K562 (cell line): ENCODE data around the gene GASK1A. TPM values are rescaled to one million over a fixed set of nuclear protein-coding genes. Genes with fewer than 3 reads are reported as not detected.

Experiments used
- ATAC-seq: fragments of 200-7000 bp; cut with Tn5 transposase; 3 replicates; pipeline ENCODE4 v1.9.1; 2020; ENCODE audit warnings: moderate library complexity
- BruUV-seq: library from RNA; stranded (reverse); fragments of 400-500 nt; replicated peaks from 2 replicates; lab custom pipeline; 2021; lab: Mats Ljungman, UMichigan
- CTCF ChIA-PET: fragments of 300-600 bp; formaldehyde crosslinking; extraction: SDS; loops from one replicate; lab custom pipeline; 2021; ENCODE audit warnings: low intra/inter-chr PET ratio; lab: Yijun Ruan, JAX
- POLR2A ChIA-PET: fragments of 300-600, 350-650 bp; sonication (Branson Sonifier 250); formaldehyde crosslinking; extraction: SDS; loops from one replicate; lab custom pipeline; 2021; ENCODE audit warnings: antibody characterized with exemption, inconsistent platforms; lab: Yijun Ruan, JAX
- DNase-seq, 4 experiments: peaks; one replicate each; pipeline versions ENCODE4 v3.0.0 to v3.0.0-alpha.2; 2011 to 2018; ENCODE audit warnings: low spot score in 3 of 4, mixed read lengths in 3 of 4; ENCODE audit errors: extremely low read depth in 1 of 4
- FAIRE-seq: peaks from 2 replicates; lab custom pipeline; 2011; peaks lifted over from hg19 to GRCh38; lab: Jason Lieb, UNC
- H2AFZ ChIP-seq: 2 replicates; pipeline ENCODE4 v1.6.0; 2011; ENCODE audit warnings: low read depth, low read length, control low read depth, inconsistent platforms
- H3K27ac ChIP-seq: fragments of 200-600 bp; 3 replicates; pipeline ENCODE4 v1.8.0; 2011; ENCODE audit warnings: low read depth, mild to moderate bottlenecking, control low read depth, inconsistent platforms, low read length, moderate library complexity, mixed read lengths; ENCODE audit errors: extremely low read depth
- H3K27me3 ChIP-seq, 2 experiments: fragments of 300-600 bp in 1 of 2; 2 replicates in 1 of 2; 3 replicates in 1 of 2; pipeline versions ENCODE4 v1.6.0 to v1.8.0; 2011; ENCODE audit warnings: inconsistent platforms in 2 of 2, low read length in 2 of 2, mild to moderate bottlenecking in 1 of 2, mixed read lengths in 1 of 2, moderate library complexity in 1 of 2; ENCODE audit not compliant: control insufficient read depth in 2 of 2, insufficient read depth in 2 of 2
- H3K36me3 ChIP-seq: fragments of 300-600 bp; 3 replicates; pipeline ENCODE4 v1.8.0; 2011; ENCODE audit warnings: mild to moderate bottlenecking, low read length, inconsistent platforms; ENCODE audit not compliant: control insufficient read depth, insufficient read depth
- H3K4me1 ChIP-seq, 2 experiments: fragments of 200-600 bp in 1 of 2; replicated peaks in 1 of 2; 2 replicates in 1 of 2; 3 replicates in 1 of 2; pipeline versions ENCODE4 v1.5.1 to v1.8.0; 2011; ENCODE audit warnings: inconsistent platforms in 2 of 2, low read length in 2 of 2, mild to moderate bottlenecking in 1 of 2, mixed read lengths in 1 of 2, moderate library complexity in 1 of 2; ENCODE audit not compliant: control insufficient read depth in 2 of 2, insufficient read depth in 2 of 2
- H3K4me2 ChIP-seq: 2 replicates; pipeline ENCODE4 v1.6.1; 2011; ENCODE audit warnings: low read length, control low read depth, inconsistent platforms, mixed read lengths; ENCODE audit not compliant: insufficient read depth
- H3K4me3 ChIP-seq: fragments of 200-600 bp; sonication (generic), shearing (Covaris generic); 2 replicates; pipeline ENCODE4 v1.5.1; 2016; ENCODE audit warnings: control low read depth, inconsistent platforms
- H3K79me2 ChIP-seq: fragments of 200-600 bp; 3 replicates; pipeline ENCODE4 v1.8.0; 2011; ENCODE audit warnings: low read length, inconsistent platforms; ENCODE audit not compliant: control insufficient read depth, insufficient read depth
- H3K9ac ChIP-seq, 2 experiments: 2 replicates each; pipeline versions ENCODE4 v1.6.0 to v1.6.1; 2011; ENCODE audit warnings: low read depth in 2 of 2, low read length in 2 of 2, control low read depth in 1 of 2, inconsistent platforms in 1 of 2, mild to moderate bottlenecking in 1 of 2, mixed read lengths in 1 of 2; ENCODE audit not compliant: insufficient read depth in 1 of 2
- H3K9me1 ChIP-seq: one replicate; pipeline ENCODE4 v1.6.0; 2011; ENCODE audit warnings: inconsistent platforms, mild to moderate bottlenecking, low read length, moderate library complexity; ENCODE audit not compliant: control insufficient read depth, insufficient read depth
- H3K9me3 ChIP-seq: replicated peaks from 2 replicates; pipeline ENCODE4 v1.5.1; 2011; ENCODE audit warnings: low read depth, low read length, inconsistent platforms; ENCODE audit not compliant: control insufficient read depth, insufficient read depth
- H4K20me1 ChIP-seq: replicated peaks from 2 replicates; pipeline ENCODE4 v1.6.1; 2011; ENCODE audit warnings: low read length, inconsistent platforms, mixed read lengths; ENCODE audit not compliant: control insufficient read depth, insufficient read depth
- BRD9 ChIP-seq: fragments of 450-650 bp; IDR thresholded peaks from 2 replicates; pipeline ENCODE4 v1.6.1; 2018; ENCODE audit warnings: low read depth; ENCODE audit not compliant: partially characterized antibody
- ELF1 ChIP-seq: fragments of 200-800 bp; sonication (Bioruptor generic); IDR thresholded peaks from 2 replicates; pipeline ENCODE4 v1.6.1; 2016; ENCODE audit warnings: missing genetic modification characterization, missing compliant biosample characterization
- FOXM1 ChIP-seq, 2 experiments: fragments of 450-650 bp in 1 of 2; sonication (generic) in 1 of 2; formaldehyde crosslinking in 1 of 2; IDR thresholded peaks; 2 replicates each; pipeline versions ENCODE4 v1.6.1 to v1.9.0; 2017 to 2022; ENCODE audit warnings: low read depth in 2 of 2, mild to moderate bottlenecking in 2 of 2, missing genetic modification reagents in 1 of 2, moderate library complexity in 1 of 2
- PHB ChIP-seq: fragments of 250-450 bp; sonication (Bioruptor Pico); IDR thresholded peaks from 2 replicates; pipeline ENCODE4 v1.5.0; 2021
- SAFB2 ChIP-seq: fragments of 200-400 bp; formaldehyde crosslinking; IDR thresholded peaks from 2 replicates; pipeline ENCODE4 v1.6.1; 2018; ENCODE audit warnings: borderline replicate concordance, low read length, low read depth, moderate library complexity; ENCODE audit not compliant: severe bottlenecking
- SPI1 ChIP-seq: IDR thresholded peaks from 2 replicates; pipeline ENCODE4 v1.6.1; 2011; ENCODE audit warnings: low read depth, low read length, control low read depth, borderline replicate concordance
- ZNF212 ChIP-seq: fragments of 450-650 bp; formaldehyde crosslinking; IDR thresholded peaks from 2 replicates; pipeline ENCODE4 v1.4.0; 2020; ENCODE audit warnings: mild to moderate bottlenecking
- WGBS: fragments of 100-300 bp; shearing (Covaris generic); methylation state at CpG from one replicate; pipeline ENCODE4 v1.1.6; 2016; ENCODE audit warnings: low coverage, mixed read lengths; ENCODE audit not compliant: insufficient coverage; ENCODE audit errors: missing lambda C conversion rate; 5-methylcytosine and 5-hydroxymethylcytosine counted together
- in situ Hi-C: fragments of 300-500 bp; cut with MboI; formaldehyde crosslinking; loops from 4 replicates; pipeline ENCODE4 v1.15.0; 2018; ENCODE audit warnings: inconsistent platforms, mixed read lengths
- intact Hi-C: fragments of 100-400 bp; cut with micrococcal nuclease; formaldehyde crosslinking; loops from 2 replicates; pipeline ENCODE4 v1.14.2; 2022
- polyA plus RNA-seq, 8 experiments: library from polyadenylated mRNA; depleted of rRNA in 4 of 8; stranded (reverse) in 5 of 8; unstranded in 3 of 8; fragments of >200 nt; fragmentation: Nextera tagmentation in 2 of 8; fragmentation: Illumina TruSeq in 1 of 8; extraction: Ambion mirVana in 2 of 8; extraction: Trizol in 1 of 8; gene quantifications; 2 replicates each; pipeline versions ENCODE4 v1.2.1 to v1.2.3, GENCODE V29; 2011 to 2014; ENCODE audit warnings: inconsistent platforms in 1 of 8, missing spikeins in 1 of 8
- total RNA-seq, 7 experiments: library from RNA; depleted of rRNA in 6 of 7; stranded (reverse); fragments of >200 nt in 6 of 7; fragmentation: Illumina TruSeq in 2 of 7; extraction: Trizol in 2 of 7; gene quantifications; 2 replicates each; pipeline versions ENCODE4 v1.2.1 to v1.2.3, GENCODE V29; 2011 to 2021; ENCODE audit warnings: low replicate concordance in 1 of 7

The GASK1A gene
- total and polyA plus RNA-seq, 9 of the 15 experiments (the other 6 are each of a cell fraction or from before 2014, with no cell fraction given), result 0.04 to 0.11 (median 0.05) TPM; not detected in 5

GRCh38 chr3:42975955-42976354 lies 3.2 kb upstream of the GASK1A start:
- Histone ChIP-seq H3K9me1 (no peaks in the 10 kb centered on the region), H3K27ac (no peak overlapping the region), H3K4me1 (peaks cover 0 to 10% of the 10 kb centered on the region in 2 experiments; a peak in 2 of 5 replicates), H3K79me2 (no peaks in the 10 kb centered on the region), H3K4me3 (no peak overlapping the region), H3K9me3 (peaks cover 5% of the 10 kb centered on the region; the same call in 1 of the 2 replicates), H4K20me1 (no peaks in the 10 kb centered on the region), H2AFZ (no peak overlapping the region), H3K4me2 (no peak overlapping the region), H3K27me3 (peaks cover 28 to 34% of the 10 kb centered on the region in 2 experiments), H3K9ac (no peak overlapping the region), H3K36me3 (no peaks in the 10 kb centered on the region)
- FAIRE-seq (peak; percentile 15), ATAC-seq (no peak), DNase-seq (no peak)
- BruUV-seq, result no TSS peak
- ChIA-PET CTCF (no interaction called here), POLR2A (no interaction called here)
- intact Hi-C loops (no loop called here), in situ Hi-C loops (no loop called here)
- 2% methylated on average over 5 of the region's 5 CpGs for WGBS
- TF ChIP-seq ZNF212 (CRISPR knock-in tag) (no peak), SAFB2 (no peak)

DNA sequence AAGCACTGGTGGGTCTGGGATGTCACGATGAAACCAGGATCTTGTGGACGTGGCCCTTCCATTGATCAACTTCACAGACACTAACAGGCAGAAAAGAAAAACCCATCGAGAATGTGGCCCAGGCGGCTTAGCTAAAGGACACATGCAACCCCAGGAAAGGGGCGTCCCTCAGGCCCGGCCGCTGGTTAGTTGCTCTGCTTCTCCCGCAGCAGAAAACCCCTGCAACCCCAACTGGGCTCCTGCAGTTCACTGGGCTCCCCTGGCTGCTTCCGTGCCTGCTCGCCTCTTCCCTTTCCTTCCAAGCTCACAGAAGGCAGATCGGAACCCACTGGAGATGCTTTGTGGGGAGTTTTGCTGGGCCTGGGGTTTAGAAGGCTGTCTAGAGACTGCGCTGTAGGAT lies 1.1 kb downstream of the GASK1A start:
- no peaks in the 10 kb centered on the region for H3K79me2 ChIP-seq
- TF ChIP-seq SPI1, result no peak
- TF ChIP-seq BRD9, result no peak
- no peak for TF ChIP-seq FOXM1 (IDR thresholded peaks at IDR 0.05; ENCODE audit: low read depth)
- TF ChIP-seq FOXM1 (CRISPR knock-in tag; IDR thresholded peaks at IDR 0.05; ENCODE audit: low read depth), result no peak
- no peak for TF ChIP-seq ELF1 (tag)
- TF ChIP-seq PHB (CRISPR knock-in tag), result no peak
- POLR2A ChIA-PET, result interaction anchor here (0.7 kb wide), 1 partner anchor 231 kb away, joined by 4 read pairs; no protein-coding TSS in a partner anchor
- no peak for DNase-seq
- peaks cover 45 to 54% of the 10 kb centered on the region in 2 experiments for H3K27me3 ChIP-seq
- no peak for FAIRE-seq
- no peak overlapping the region for H3K4me3 ChIP-seq
- no peak overlapping the region for H3K9ac ChIP-seq
- H4K20me1 ChIP-seq, result no peaks in the 10 kb centered on the region
- no peaks in the 10 kb centered on the region for H3K9me1 ChIP-seq
- in situ Hi-C loops (no loop called here), intact Hi-C loops (no loop called here)
- no peak overlapping the region for H3K27ac ChIP-seq
- no TSS peak for BruUV-seq
- no peak overlapping the region for H2AFZ ChIP-seq
- no peak overlapping the region for H3K4me2 ChIP-seq
- CTCF ChIA-PET, result no interaction called here
- peaks cover 0 to 10% of the 10 kb centered on the region in 2 experiments; a peak in 2 of 5 replicates for H3K4me1 ChIP-seq
- H3K36me3 ChIP-seq, result no peaks in the 10 kb centered on the region
- no peak for ATAC-seq
- under 1% methylated on average over 10 of the region's 12 CpGs for WGBS
- H3K9me3 ChIP-seq, result no peaks in the 10 kb centered on the region
